Endothelial cell of umbilical vein (primary cell): ENCODE data around the gene GATAD2A. TPM values are rescaled to one million over a fixed set of nuclear protein-coding genes. Genes with fewer than 3 reads are reported as not detected.

Source experiments
- BruUV-seq: library from RNA; stranded (reverse); fragments of 400-500 nt; replicated peaks from 2 replicates; lab custom pipeline; 2021; lab: Mats Ljungman, UMichigan
- CTCF ChIA-PET: fragments of 300-600, 350-600 bp; sonication (Branson Sonifier 250); formaldehyde crosslinking; loops from one replicate; lab custom pipeline; 2021; ENCODE audit warnings: antibody characterized with exemption, inconsistent platforms; lab: Charles Lee
- POLR2A ChIA-PET: fragments of 300-600, 350-600 bp; sonication (Branson Sonifier 250); formaldehyde crosslinking; loops from one replicate; lab custom pipeline; 2021; ENCODE audit warnings: antibody characterized with exemption, inconsistent platforms; lab: Charles Lee
- DNase-seq: peaks from one replicate; pipeline ENCODE4 v3.0.0-alpha.2; 2011; ENCODE audit warnings: low read depth, low spot score
- FAIRE-seq: peaks from 2 replicates; lab custom pipeline; 2011; peaks lifted over from hg19 to GRCh38; lab: Jason Lieb, UNC
- H2AFZ ChIP-seq: 2 replicates; pipeline ENCODE4 v1.6.0; 2012; ENCODE audit warnings: low read depth, low read length, control low read depth, inconsistent platforms
- H3K27ac ChIP-seq: 2 replicates; pipeline ENCODE4 v1.5.1; 2011; ENCODE audit warnings: low read depth, mild to moderate bottlenecking, control low read depth, low read length, moderate library complexity; ENCODE audit not compliant: insufficient read depth
- H3K27me3 ChIP-seq, 2 experiments: 2 replicates each; pipeline versions ENCODE4 v1.6.0 to v1.6.1; 2011; ENCODE audit warnings: low read length in 2 of 2, mixed read lengths in 1 of 2; ENCODE audit not compliant: control insufficient read depth in 2 of 2, insufficient read depth in 2 of 2
- H3K36me3 ChIP-seq, 2 experiments: 2 replicates in 1 of 2; 3 replicates in 1 of 2; pipeline ENCODE4 v1.5.1; 2011; ENCODE audit warnings: low read length in 2 of 2, mild to moderate bottlenecking in 1 of 2, moderate library complexity in 1 of 2; ENCODE audit not compliant: control insufficient read depth in 2 of 2, insufficient read depth in 2 of 2; ENCODE audit errors: extremely low read depth in 1 of 2
- H3K4me1 ChIP-seq: 3 replicates; pipeline ENCODE4 v1.5.1; 2011; ENCODE audit warnings: mild to moderate bottlenecking, low read length; ENCODE audit not compliant: control insufficient read depth, insufficient read depth; ENCODE audit errors: extremely low read depth
- H3K4me2 ChIP-seq: 2 replicates; pipeline ENCODE4 v1.6.1; 2011; ENCODE audit warnings: low read length, control low read depth, mixed read lengths; ENCODE audit not compliant: insufficient read depth
- H3K4me3 ChIP-seq, 3 experiments: fragments of 200-600 bp in 1 of 3; sonication (generic), shearing (Covaris generic) in 1 of 3; replicated peaks in 1 of 3; 2 replicates each; pipeline ENCODE4 v1.5.1; 2011 to 2016; ENCODE audit warnings: control low read depth in 3 of 3, low read length in 3 of 3, mild to moderate bottlenecking in 2 of 3, inconsistent platforms in 1 of 3, low read depth in 1 of 3, moderate library complexity in 1 of 3; ENCODE audit not compliant: insufficient read depth in 1 of 3
- H3K79me2 ChIP-seq: 2 replicates; pipeline ENCODE4 v1.6.0; 2012; ENCODE audit warnings: low read length, inconsistent platforms; ENCODE audit not compliant: control insufficient read depth, insufficient read depth
- H3K9ac ChIP-seq: replicated peaks from 2 replicates; pipeline ENCODE3; 2011; ENCODE audit warnings: low read length, control low read depth; ENCODE audit not compliant: insufficient read depth; ENCODE audit errors: extremely low read depth
- H3K9me1 ChIP-seq: replicated peaks from 3 replicates; pipeline ENCODE4 v1.6.0; 2011; ENCODE audit warnings: mild to moderate bottlenecking, low read length; ENCODE audit not compliant: control insufficient read depth, insufficient read depth; ENCODE audit errors: extremely low read depth
- H3K9me3 ChIP-seq: replicated peaks from 2 replicates; pipeline ENCODE4 v1.5.1; 2012; ENCODE audit warnings: low read length, inconsistent platforms; ENCODE audit not compliant: control insufficient read depth, insufficient read depth
- H4K20me1 ChIP-seq: replicated peaks from 2 replicates; pipeline ENCODE3; 2011; ENCODE audit warnings: mild to moderate bottlenecking, low read length; ENCODE audit not compliant: control insufficient read depth, insufficient read depth; ENCODE audit errors: extremely low read depth
- EZH2 ChIP-seq: IDR thresholded peaks from 2 replicates; pipeline ENCODE4 v1.6.1; 2012; ENCODE audit warnings: borderline replicate concordance, low read depth, mild to moderate bottlenecking, moderate library complexity, low read length, inconsistent platforms; ENCODE audit not compliant: severe bottlenecking
- FOS ChIP-seq: IDR thresholded peaks from 2 replicates; pipeline ENCODE4 v1.6.1; 2011; ENCODE audit warnings: mild to moderate bottlenecking, low read length, moderate library complexity, borderline replicate concordance; ENCODE audit not compliant: insufficient read depth
- GATA2 ChIP-seq: IDR thresholded peaks from 2 replicates; pipeline ENCODE4 v1.7.0; 2011; ENCODE audit warnings: low read depth, mild to moderate bottlenecking, moderate library complexity, mixed read lengths, low read length; ENCODE audit not compliant: insufficient read length, insufficient read depth
- JUN ChIP-seq: IDR thresholded peaks from 2 replicates; pipeline ENCODE4 v1.6.1; 2011; ENCODE audit warnings: borderline replicate concordance, low read depth; ENCODE audit not compliant: insufficient read length, insufficient read depth
- MYC ChIP-seq: IDR thresholded peaks from one replicate; pipeline ENCODE4 v1.6.1; 2011; ENCODE audit warnings: mild to moderate bottlenecking, low read depth, low read length
- POLR2A ChIP-seq: IDR thresholded peaks from 2 replicates; pipeline ENCODE4 v1.6.1; 2012; ENCODE audit warnings: low read depth, mild to moderate bottlenecking, control low read depth, low read length
- POLR2AphosphoS5 ChIP-seq: IDR thresholded peaks from 2 replicates; pipeline ENCODE4 v1.6.1; 2012; ENCODE audit warnings: low read depth, mild to moderate bottlenecking, control low read depth, low read length, moderate library complexity; ENCODE audit not compliant: insufficient read depth
- dilution Hi-C: fragments of 300-500 bp; cut with MboI; formaldehyde crosslinking; loops from one replicate; pipeline ENCODE4 v1.15.0; 2019; ENCODE audit warnings: low sequenced_read_pairs; ENCODE audit not compliant: extremely low pct_ligation_motif_present
- intact Hi-C: fragments of 100-400 bp; cut with micrococcal nuclease; formaldehyde crosslinking; loops from one replicate; pipeline ENCODE4 v1.10.0; 2022
- polyA plus RNA-seq, 4 experiments: library from polyadenylated mRNA; depleted of rRNA in 3 of 4; stranded (reverse) in 3 of 4; unstranded in 1 of 4; fragments of >200 nt; gene quantifications; 2 replicates each; pipeline versions ENCODE4 v1.2.1 to v1.2.3, GENCODE V29; 2011 to 2012; ENCODE audit warnings: missing spikeins in 1 of 4
- total RNA-seq: library from RNA; stranded (reverse); gene quantifications from 2 replicates; pipeline ENCODE4 v1.2.3, GENCODE V29; 2021
- TF ChIP-seq, protein P1 (sequence below), 2 donors: IDR thresholded peaks; 1 replicate in 1 of 2; 2 replicates in 1 of 2; pipeline ENCODE4 v1.5.1; 2011; ENCODE audit warnings: low read length in 2 of 2, mild to moderate bottlenecking in 2 of 2, moderate library complexity in 2 of 2, control low read depth in 1 of 2, inconsistent platforms in 1 of 2, low read depth in 1 of 2; ENCODE audit not compliant: insufficient read depth in 1 of 2; ENCODE audit errors: extremely low read depth in 1 of 2
- TF ChIP-seq, protein P2 (sequence below): IDR thresholded peaks from 2 replicates; pipeline ENCODE4 v1.6.1; 2011; ENCODE audit not compliant: insufficient read depth, insufficient read length

Gene GATAD2A
- total and polyA plus RNA-seq, 2 donors (not counting 3 experiments of a cell fraction or from before 2014, with no cell fraction given): 27.3 to 134 TPM

DNA sequence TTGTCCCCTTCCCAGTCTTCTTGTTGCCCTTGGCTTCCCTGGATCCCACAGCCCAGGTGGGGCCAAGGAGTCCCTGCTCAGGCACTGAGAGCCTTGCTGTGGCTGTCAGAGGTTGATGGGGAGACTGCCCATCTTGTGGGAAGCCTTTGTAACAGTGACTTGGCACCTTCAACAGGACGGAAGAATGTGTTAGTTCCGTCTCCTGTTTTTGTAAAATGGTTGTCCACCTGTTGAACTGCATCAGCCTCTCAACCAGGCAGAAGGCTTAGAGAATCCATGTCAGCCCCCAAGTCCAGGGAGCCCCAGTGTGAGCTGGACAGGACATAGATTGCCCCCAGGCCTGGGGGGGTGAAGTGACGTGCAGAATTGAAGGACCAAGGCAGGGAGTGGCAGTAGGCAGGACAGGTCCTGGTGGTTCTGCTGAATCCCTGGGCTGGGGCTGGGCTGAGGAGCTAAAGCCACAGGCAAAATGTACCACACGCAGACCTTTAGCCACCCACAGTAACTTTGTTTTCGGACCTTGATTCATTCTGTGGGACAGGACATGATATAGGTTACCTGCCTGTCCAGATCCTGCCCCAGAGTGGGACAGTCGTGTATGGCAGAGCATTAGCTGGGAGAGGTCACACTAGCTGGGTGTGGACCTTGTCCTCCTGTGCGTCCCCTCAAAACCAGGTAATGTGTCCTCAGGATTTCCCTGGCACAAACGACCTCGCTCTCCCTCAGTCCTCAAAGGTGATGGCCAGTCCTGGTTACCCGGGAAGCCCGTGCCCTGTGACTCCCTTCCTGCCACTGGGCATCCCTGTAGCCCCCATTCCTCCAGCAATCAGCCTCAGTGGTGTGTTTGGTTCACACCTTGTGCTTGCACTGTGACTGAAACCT lies 47.0 kb downstream of the GATAD2A start:
- H3K4me2 ChIP-seq: no peak overlapping the region
- peaks cover 0 to 3% of the 10 kb centered on the region in 2 experiments for H3K36me3 ChIP-seq
- no peaks in the 10 kb centered on the region for H4K20me1 ChIP-seq
- DNase-seq (no peak), FAIRE-seq (peak; percentile 18)
- ChIA-PET POLR2A (no interaction called here), CTCF (interaction anchor here (0.6 to 1.1 kb wide), 2 partner anchors 10 to 21 kb away, joined by 3 read pairs; no protein-coding TSS in a partner anchor)
- no peaks in the 10 kb centered on the region for H3K9me3 ChIP-seq
- intact Hi-C loops (no loop called here), dilution Hi-C loops (no loop called here)
- H3K79me2 ChIP-seq: peaks cover 92% of the 10 kb centered on the region
- TF ChIP-seq, protein P1, sequence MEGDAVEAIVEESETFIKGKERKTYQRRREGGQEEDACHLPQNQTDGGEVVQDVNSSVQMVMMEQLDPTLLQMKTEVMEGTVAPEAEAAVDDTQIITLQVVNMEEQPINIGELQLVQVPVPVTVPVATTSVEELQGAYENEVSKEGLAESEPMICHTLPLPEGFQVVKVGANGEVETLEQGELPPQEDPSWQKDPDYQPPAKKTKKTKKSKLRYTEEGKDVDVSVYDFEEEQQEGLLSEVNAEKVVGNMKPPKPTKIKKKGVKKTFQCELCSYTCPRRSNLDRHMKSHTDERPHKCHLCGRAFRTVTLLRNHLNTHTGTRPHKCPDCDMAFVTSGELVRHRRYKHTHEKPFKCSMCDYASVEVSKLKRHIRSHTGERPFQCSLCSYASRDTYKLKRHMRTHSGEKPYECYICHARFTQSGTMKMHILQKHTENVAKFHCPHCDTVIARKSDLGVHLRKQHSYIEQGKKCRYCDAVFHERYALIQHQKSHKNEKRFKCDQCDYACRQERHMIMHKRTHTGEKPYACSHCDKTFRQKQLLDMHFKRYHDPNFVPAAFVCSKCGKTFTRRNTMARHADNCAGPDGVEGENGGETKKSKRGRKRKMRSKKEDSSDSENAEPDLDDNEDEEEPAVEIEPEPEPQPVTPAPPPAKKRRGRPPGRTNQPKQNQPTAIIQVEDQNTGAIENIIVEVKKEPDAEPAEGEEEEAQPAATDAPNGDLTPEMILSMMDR (IDR thresholded peaks at IDR 0.05; ENCODE audit: extremely low read depth in 1 of 2, insufficient read depth in 1 of 2, low read depth in 1 of 2, low read length in 2 of 2): no peak
- TF ChIP-seq POLR2AphosphoS5 (no peak), EZH2 (no peak), GATA2 (no peak), FOS (no peak), POLR2A (no peak), JUN (no peak), MYC (no peak)
- TF ChIP-seq, protein P2, sequence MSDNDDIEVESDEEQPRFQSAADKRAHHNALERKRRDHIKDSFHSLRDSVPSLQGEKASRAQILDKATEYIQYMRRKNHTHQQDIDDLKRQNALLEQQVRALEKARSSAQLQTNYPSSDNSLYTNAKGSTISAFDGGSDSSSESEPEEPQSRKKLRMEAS: no peak
- no peak overlapping the region for H3K9ac ChIP-seq
- no peak overlapping the region for H3K27ac ChIP-seq
- BruUV-seq: no TSS peak
- no peaks in the 10 kb centered on the region for H3K27me3 ChIP-seq
- H3K4me3 ChIP-seq: no peak overlapping the region
- no peaks in the 10 kb centered on the region for H3K9me1 ChIP-seq
- H2AFZ ChIP-seq: no peak overlapping the region
- no peaks in the 10 kb centered on the region for H3K4me1 ChIP-seq
